ENCODE measurements around the gene CDH22.
A peak's percentile ranks its signal among the peaks of the same experiment; 100 is the strongest.

Gene CDH22

GRCh38 chr20:46135856-46136633, 172.3 kb downstream of the CDH22 start:
- in situ Hi-C loops (cut with MboI; ENCODE audit: low pct_unique_long_range_greater_than_20kb, low sequenced_read_pairs, unreplicated experiment) = no loop called here
- no peak for DNase-seq (ENCODE audit: low spot score)
- no peak for TF ChIP-seq CTCF (IDR thresholded peaks at IDR 0.05; ENCODE audit: extremely low read depth, insufficient read depth, missing control alignments)

DNA sequence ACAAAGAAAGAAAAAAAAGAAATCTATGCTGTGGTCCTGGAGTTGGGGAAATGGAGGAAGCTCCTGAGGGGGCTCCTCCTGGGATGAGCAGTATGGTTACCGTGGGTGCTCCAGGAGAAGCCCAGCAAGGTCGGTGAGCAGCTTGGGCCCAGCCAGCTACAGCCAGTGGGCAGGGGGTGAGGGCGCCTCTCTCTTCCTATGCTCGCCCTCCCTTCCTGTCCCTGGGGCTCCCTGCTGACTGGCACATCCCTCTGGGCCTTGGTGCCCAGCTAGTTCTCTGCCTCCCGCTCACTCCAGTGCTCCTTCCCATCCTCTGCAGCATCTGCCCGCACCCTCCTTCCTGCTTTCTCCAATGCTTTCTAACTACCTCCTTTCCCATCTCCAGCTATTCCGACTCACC, 173.6 kb downstream of the CDH22 start:
- TF ChIP-seq CTCF (IDR thresholded peaks at IDR 0.05; ENCODE audit: extremely low read depth, insufficient read depth, missing control alignments) = no peak
- in situ Hi-C loops (cut with MboI; ENCODE audit: low pct_unique_long_range_greater_than_20kb, low sequenced_read_pairs, unreplicated experiment) = no loop called here
- no peak for DNase-seq (ENCODE audit: low spot score)

GRCh38 chr20:46133886-46134654, 174.2 kb downstream of the CDH22 start:
- no peak for DNase-seq (ENCODE audit: low spot score)
- no peak for TF ChIP-seq CTCF (IDR thresholded peaks at IDR 0.05; ENCODE audit: extremely low read depth, insufficient read depth, missing control alignments)
- in situ Hi-C loops (cut with MboI; ENCODE audit: low pct_unique_long_range_greater_than_20kb, low sequenced_read_pairs, unreplicated experiment) = no loop called here

DNA sequence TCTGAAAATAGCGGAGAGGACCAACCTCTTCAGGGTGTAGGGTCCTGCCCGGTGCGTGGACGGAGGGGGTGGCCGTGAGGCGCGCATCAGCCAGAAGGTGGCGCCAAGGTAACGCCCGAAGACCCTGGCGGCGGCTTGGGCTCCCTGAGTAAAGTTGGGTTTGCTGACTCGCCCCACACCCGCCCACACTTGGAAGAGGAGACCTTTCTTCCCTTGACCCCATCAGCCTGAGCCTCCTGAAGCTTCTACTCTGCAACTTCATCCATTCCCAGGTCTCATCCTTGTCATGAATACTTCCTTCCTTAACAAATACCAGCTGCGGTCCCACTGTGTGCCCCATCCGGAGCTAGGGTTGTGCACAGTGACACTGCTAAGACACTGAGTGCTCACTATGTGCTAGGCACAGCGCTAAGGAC, 175.6 kb downstream of the CDH22 start:
- DNase-seq (ENCODE audit: low spot score) = peak; percentile 77
- TF ChIP-seq CTCF (IDR thresholded peaks at IDR 0.05; ENCODE audit: extremely low read depth, insufficient read depth, missing control alignments) = peak; percentile 97
- in situ Hi-C loops (cut with MboI; ENCODE audit: low pct_unique_long_range_greater_than_20kb, low sequenced_read_pairs, unreplicated experiment) = no loop called here

DNA sequence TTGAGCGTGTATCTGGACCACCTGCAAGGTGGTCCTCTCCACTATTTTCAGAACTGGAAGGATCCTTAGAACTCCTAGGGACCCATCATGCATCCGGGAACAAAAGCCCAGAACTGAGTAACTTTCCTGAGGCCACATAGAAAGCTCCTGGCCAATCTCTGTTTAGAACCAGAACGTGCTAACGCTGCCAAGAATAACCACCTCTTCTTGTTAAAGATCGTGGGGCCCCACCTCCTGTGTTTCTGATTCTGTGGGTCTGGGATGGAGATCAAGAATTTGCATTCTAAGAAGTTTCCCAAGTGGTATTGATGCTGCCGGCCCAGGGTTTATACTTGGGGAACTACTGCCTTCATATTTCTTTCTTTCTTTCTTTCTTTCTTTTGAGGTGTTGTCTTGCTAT, 176.9 kb downstream of the CDH22 start:
- in situ Hi-C loops (cut with MboI; ENCODE audit: low pct_unique_long_range_greater_than_20kb, low sequenced_read_pairs, unreplicated experiment) = no loop called here
- TF ChIP-seq CTCF (IDR thresholded peaks at IDR 0.05; ENCODE audit: extremely low read depth, insufficient read depth, missing control alignments) = no peak
- no peak for DNase-seq (ENCODE audit: low spot score)

DNA sequence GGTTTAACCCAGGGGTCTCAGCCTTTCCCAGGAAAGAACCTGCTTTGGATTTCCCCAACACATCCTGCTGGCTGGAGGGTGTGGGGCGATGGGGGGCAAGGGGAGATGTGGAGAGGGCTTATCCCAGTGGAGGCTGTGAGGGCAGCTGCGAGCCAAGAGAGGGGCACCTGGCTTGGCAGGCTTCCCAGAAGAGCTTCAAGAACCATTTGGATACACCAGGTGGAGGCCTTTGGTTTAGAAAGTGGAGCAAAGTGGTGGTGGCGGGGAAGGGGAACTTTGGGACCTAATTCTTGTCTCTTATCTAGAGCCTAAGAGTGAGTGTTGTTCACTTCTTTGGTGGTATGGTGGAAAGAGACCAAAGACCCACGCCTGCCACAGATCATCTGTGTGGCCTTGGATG, 177.8 kb downstream of the CDH22 start:
- TF ChIP-seq CTCF (IDR thresholded peaks at IDR 0.05; ENCODE audit: extremely low read depth, insufficient read depth, missing control alignments) = no peak
- no peak for DNase-seq (ENCODE audit: low spot score)
- in situ Hi-C loops (cut with MboI; ENCODE audit: low pct_unique_long_range_greater_than_20kb, low sequenced_read_pairs, unreplicated experiment) = no loop called here

All from GM13977 (cell line).